ENCODE measurements around the gene PHACTR1.

GRCh38 chr6:13077117-13077516 is 360.6 kb downstream of the PHACTR1 start:
- TF ChIP-seq CREB5 (CRISPR knock-in tag; IDR thresholded peaks at IDR 0.05; ENCODE audit: low read depth) (no peak), ZNF8 (CRISPR knock-in tag; IDR thresholded peaks at IDR 0.05) (no peak)

Measured in SK-N-SH treated with all-trans-retinoic acid at 6 μM for 48 hours (cell line).